ENCODE measurements around the gene KLHL4.
"Not testable (repeated sequence)": the region's sequence is repeated elsewhere in the genome, so short reads cannot be mapped to it uniquely, and the experiment has no call there.

KLHL4 gene

GRCh38 chrX:87636533-87636932 lies 118.9 kb downstream of the KLHL4 start:
- TF ChIP-seq ZFX (IDR thresholded peaks at IDR 0.05), result no peak
- H3K27ac ChIP-seq, result no peak overlapping the region

- not testable (repeated sequence) for H3K27ac ChIP-seq
These were observed 123.8 kb downstream of the KLHL4 start for GRCh38 chrX:87641439-87641838.

DNA sequence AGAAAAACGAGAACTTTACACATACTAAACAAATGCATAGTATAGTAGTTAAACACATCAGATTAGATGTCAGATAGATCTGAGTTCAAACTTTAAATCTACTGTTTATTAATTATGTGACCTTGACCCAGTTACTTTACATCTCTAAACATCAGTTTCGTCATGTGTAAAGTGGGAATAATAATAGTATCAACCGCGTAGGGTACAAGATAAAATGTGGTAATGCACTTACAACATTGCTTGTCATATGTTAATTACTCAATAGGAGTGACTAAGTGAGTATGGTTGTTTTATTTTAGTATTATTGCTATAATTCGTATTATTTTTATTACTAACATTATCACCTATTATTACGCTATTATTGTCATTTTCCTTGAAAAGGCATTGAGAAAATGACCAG lies 144.2 kb downstream of the KLHL4 start:
- no peak for TF ChIP-seq ZFX (IDR thresholded peaks at IDR 0.05)
- no peak for TF ChIP-seq CTCF (conservative IDR thresholded peaks at IDR 0.05)

GRCh38 chrX:87663421-87663820 lies 145.8 kb downstream of the KLHL4 start:
- no peak overlapping the region for H3K27ac ChIP-seq
- no peak for TF ChIP-seq ZFX (IDR thresholded peaks at IDR 0.05)
- no peak for TF ChIP-seq CTCF (conservative IDR thresholded peaks at IDR 0.05)

More for the DNA sequence above, 144.2 kb downstream of the KLHL4 start:
- H3K27ac ChIP-seq, result no peak overlapping the region

DNA sequence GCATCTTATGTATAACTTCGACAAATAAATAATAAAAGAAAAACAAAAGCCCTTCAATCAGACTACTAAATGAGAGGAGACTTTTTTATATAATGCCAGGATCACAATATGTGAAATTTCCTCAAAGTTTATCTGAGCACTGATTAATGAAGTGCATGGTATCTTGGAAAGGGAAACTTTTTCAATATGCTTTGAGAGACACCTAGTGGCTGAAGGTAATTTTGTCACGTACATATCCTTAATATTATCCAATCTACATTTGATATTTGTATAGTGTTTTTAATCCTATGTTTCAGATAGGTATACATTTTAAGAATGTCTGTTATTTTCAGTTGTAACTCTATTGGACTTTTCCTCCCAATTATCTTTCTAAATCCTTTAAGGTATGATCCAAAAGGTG lies 146.8 kb downstream of the KLHL4 start:
- TF ChIP-seq CTCF (conservative IDR thresholded peaks at IDR 0.05), result peak; percentile 54
- no peak for TF ChIP-seq ZFX (IDR thresholded peaks at IDR 0.05)
- H3K27ac ChIP-seq, result no peak overlapping the region

DNA sequence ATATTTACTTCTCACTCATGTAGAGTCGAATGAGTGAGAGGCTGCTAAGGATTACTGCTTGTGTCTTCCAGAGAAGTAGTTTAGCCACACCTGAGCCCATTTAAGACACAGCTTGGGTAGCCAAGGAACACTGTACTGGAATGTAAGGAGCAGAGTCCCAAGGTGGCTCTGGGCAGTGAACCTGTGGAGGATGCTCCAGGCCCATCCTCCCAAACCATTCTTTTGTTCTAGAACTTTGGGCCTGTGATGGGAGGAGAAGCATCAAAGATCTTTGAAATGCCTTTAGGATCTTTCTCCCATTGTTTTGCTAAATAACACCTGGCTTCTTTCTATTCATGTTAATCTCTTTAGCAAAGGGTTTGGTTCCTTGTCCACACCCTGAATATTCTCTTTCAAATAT lies 162.2 kb downstream of the KLHL4 start:
- TF ChIP-seq CTCF (conservative IDR thresholded peaks at IDR 0.05) (no peak), ZFX (IDR thresholded peaks at IDR 0.05) (no peak)
- H3K27ac ChIP-seq, result no peak overlapping the region

- H3K27ac ChIP-seq, result no peak overlapping the region
- no peak for TF ChIP-seq CTCF (conservative IDR thresholded peaks at IDR 0.05)
- TF ChIP-seq ZFX (IDR thresholded peaks at IDR 0.05), result no peak
These were observed 170.1 kb downstream of the KLHL4 start for GRCh38 chrX:87687703-87688102.

GRCh38 chrX:87688113-87688748 lies 170.6 kb downstream of the KLHL4 start:
- H3K27ac ChIP-seq, result not testable (repeated sequence)

DNA sequence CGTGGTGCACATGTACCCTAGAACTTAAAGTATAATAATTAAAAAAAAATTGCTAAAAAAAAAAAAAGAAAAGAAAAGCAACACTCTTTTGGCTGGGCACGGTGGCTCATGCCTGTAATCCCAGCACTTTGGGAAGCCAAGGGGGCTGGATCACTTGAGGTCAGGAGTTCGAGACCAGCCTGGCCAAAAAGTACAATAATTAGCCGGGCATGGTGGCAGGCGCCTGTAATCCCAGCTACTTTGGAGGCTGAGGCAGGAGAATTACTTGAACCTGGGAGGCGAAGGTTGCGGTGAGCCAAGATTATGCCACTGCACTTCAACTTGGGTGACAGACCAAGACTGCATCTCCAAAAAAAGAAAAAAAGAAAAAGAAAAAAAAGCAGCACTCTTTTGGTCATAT lies 171.6 kb downstream of the KLHL4 start:
- not testable (repeated sequence) for H3K27ac ChIP-seq

GRCh38 chrX:87693204-87693603 lies 175.6 kb downstream of the KLHL4 start:
- no peak for TF ChIP-seq ZFX (IDR thresholded peaks at IDR 0.05)
- no peak for TF ChIP-seq CTCF (conservative IDR thresholded peaks at IDR 0.05)
- no peak overlapping the region for H3K27ac ChIP-seq
